IPS-18c (cell line): ENCODE data around the gene FNIP2.
"Not testable (repeated sequence)": the region's sequence is repeated elsewhere in the genome, so short reads cannot be mapped to it uniquely, and the experiment has no call there.

ENCODE experiments used
- H3K4me3 ChIP-seq: 2 replicates; pipeline ENCODE4 v1.7.0; 2013; ENCODE audit warnings: low read depth, mild to moderate bottlenecking, low read length, moderate library complexity; ENCODE audit not compliant: insufficient read depth
- H3K9me3 ChIP-seq: one replicate; pipeline ENCODE4 v1.6.1; 2013; ENCODE audit warnings: mild to moderate bottlenecking, low read length, moderate library complexity; ENCODE audit not compliant: control insufficient read depth, insufficient read depth

Gene FNIP2

DNA sequence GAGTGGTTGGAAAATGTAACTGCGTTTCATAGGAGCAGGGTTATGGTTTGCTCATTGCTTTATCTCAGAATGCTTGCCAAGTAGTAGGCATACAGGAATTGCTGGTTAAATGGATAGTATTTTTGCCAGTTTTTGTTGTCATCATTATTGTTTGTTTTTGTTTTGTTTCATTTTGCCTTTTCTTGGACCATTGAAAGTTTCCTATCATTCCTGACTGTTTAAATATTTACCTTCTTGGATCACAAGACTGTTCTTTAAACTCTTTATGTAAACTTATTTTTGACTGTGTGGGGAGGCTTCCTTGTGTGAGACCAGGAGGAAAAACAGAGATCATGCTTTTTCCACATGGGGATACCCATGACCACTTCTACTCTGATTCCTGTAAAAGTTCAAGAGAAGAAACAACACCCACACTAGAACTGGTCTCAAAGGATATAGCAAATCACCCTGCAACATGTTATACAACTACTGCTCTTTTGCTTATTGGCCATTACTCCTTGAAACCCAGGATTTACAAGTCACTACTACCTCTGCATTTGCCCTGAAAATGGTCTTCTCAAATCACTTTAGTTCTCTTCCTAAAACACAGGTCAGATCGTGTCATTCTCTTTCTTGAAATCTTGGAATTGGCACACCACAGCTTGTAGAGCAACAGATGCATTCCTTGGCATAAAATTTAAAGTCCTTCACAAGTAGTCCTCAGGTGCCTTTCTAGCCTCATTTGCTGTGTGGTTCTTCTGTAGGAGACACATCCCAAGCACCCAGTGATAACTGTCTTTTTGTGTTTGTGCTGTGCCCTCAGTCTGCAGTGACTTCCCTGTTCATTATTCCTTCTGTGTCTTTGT lies 51.3 kb downstream of the FNIP2 start:
- H3K9me3 ChIP-seq: no peaks in the 10 kb centered on the region
- no peak overlapping the region for H3K4me3 ChIP-seq

DNA sequence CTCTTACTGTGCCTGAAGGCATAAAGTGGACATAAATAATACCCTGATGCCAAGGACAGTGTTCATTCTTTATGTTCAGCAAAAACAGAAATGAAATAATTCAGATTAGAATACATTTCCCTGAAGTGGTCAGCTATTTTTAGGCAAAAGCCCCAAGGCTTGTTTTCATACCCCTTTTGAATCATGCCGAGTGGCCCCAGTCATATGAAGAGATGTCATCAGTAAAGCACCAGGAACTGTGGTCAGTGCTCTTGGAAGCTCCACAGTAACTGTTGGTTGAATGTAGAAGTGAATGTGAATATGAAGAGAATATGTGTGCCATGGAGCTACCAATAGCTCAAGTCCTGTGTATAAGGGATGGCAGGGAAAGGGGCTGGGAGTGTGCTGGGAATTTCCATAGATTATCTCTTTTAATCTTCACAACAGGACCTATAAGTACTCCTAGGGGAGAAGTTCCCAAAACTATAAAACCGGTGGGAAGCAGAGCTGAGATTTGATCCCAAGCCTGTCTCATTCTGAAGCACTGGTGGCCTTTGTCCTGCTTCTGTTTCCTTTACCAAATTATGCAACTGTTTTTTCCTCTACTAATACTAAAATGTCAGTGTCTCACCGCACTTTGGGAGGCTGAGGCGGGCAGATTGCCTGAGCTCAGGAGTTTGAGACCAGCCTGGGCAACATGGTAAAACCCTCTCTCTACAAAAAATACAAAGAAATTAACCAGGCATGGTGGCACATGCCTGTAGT lies 52.6 kb downstream of the FNIP2 start:
- no peak overlapping the region for H3K4me3 ChIP-seq
- H3K9me3 ChIP-seq: no peaks in the 10 kb centered on the region

DNA sequence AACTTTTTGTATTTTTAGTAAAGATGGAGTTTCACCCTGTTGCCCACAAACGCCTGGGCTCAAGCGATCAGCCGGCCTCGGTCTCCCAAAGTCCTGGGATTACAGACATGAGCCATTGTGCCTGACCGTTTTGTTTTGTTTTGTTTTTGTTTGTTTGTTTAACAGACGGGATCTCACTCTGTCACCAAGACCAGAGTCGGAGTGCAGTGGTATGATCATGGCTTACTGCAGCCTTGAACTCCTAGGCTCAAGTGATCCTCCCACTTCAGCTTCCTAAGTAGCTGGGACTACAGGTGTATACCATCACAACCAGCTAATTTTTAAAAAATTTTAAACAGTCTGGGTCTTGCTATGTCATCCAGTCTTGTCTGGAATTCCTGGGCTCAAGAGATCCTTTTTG lies 53.5 kb downstream of the FNIP2 start:
- no peak overlapping the region for H3K4me3 ChIP-seq

DNA sequence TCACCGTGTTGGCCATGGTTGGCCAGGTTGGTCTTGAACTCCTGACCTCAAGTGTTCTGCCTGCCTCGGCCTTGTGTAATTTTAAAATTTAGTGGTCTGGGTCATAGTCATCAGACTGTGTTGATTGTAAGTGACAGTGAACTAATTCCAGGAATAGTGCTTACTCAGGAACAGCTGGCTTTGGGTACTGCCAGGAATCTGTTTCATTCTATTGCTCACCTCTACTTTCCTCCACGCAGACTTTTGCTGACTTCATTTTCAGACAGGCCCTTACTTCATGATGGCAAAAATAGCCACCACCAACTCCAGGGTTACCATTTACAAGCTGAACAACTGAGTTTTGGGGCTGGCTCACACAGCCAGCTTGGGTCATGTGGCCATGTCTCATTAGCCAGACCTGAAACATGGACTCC lies 54.6 kb downstream of the FNIP2 start:
- Histone ChIP-seq H3K4me3 (no peak overlapping the region), H3K9me3 (no peaks in the 10 kb centered on the region)

More for the DNA sequence above, 53.5 kb downstream of the FNIP2 start:
- H3K9me3 ChIP-seq: no peaks in the 10 kb centered on the region

GRCh38 chr4:158824425-158825274 lies 55.8 kb downstream of the FNIP2 start:
- no peaks in the 10 kb centered on the region for H3K9me3 ChIP-seq
- H3K4me3 ChIP-seq: no peak overlapping the region

DNA sequence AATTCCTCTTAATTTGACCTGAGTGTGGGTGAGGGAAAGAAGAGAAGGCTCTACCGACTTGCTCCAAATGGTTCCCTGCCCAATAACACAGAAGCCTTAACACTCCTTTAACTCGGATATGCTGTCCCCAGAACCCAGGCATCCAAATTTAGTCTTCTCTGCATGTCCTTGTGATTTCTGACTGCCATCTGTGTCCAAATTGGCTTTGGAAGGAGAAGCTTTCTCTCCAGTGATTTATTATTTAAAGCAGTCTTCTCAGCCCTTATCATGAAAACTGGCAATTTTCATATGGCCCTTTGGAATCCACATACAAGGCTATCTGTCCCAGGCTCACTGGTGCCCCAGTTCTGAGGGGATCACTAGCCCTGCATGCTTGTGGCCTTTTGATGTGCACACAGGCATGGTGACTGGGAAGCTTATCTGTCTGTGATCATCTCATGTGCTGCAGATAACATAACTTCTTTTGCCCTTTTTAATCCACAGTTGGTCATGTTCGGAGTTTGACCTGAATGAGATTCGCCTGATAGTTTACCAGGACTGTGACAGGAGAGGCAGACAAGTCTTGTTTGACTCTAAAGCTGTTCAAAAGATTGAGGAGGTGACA lies 56.7 kb downstream of the FNIP2 start:
- Histone ChIP-seq H3K9me3 (no peaks in the 10 kb centered on the region), H3K4me3 (no peak overlapping the region)

DNA sequence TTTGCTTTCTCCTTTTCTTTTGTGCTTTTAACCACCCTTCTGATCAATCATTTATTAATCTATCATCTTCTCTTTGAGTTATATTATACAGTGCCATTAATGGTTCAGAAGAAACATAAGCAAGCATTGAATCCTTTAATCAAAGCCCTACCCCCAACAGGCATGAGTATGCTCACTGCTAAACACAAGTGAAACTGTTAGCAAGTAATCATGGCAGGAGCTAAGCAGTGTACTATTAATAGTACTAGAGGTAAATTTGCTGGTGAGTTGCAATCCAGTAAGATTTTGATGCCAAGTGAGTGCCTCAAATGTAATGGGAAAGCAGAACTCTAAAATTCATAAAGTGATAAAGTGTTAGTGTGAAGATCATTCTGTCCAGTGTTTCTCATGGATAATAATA lies 57.2 kb downstream of the FNIP2 start:
- no peak overlapping the region for H3K4me3 ChIP-seq
- H3K9me3 ChIP-seq: no peaks in the 10 kb centered on the region

DNA sequence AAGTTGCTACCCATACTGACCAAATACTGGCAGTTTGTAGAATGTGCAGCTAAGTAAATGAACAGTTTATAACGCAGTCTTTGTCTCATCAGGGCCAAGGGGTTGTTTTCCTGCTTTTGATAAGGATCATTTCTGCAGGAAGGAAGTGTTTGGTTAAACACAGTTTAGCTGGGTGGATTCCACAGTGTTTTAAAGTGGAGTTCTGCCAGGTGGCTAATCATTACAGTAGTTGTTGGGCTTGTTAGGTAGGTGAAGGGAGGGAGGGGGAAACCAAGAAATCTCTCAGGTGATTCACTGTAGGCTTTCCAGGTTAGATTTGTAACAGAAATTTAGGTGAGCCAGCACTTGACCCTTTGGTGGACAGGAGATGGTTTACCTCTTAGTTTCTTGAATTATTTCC lies 58.1 kb downstream of the FNIP2 start:
- no peaks in the 10 kb centered on the region for H3K9me3 ChIP-seq
- no peak overlapping the region for H3K4me3 ChIP-seq

DNA sequence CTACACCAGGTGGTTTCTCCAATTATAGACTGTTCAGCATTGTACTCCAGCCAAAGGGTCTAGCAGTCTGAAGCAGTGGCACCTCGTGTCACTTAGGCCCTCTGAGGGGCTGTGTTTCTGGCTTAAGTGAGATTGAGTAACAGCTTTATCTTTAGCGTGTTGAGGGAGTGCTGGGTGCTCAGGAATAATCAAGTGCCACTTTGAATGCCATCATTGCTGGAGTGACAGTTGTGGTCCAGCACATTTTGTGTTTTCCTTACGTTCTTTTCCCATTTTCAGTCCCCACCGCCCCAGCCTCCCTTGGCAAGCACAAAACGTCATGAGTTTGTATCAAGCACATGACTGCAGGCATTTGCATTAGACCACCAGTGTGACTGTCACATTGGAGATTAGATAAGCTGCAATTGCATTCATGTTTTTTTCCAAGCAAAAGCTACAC lies 58.7 kb downstream of the FNIP2 start:
- Histone ChIP-seq H3K9me3 (no peaks in the 10 kb centered on the region), H3K4me3 (no peak overlapping the region)

- H3K9me3 ChIP-seq, H3K4me3 ChIP-seq: not testable (repeated sequence)
Measured at GRCh38 chr4:158828151-158828550, 59.3 kb downstream of the FNIP2 start.

- no peak overlapping the region for H3K4me3 ChIP-seq
- H3K9me3 ChIP-seq: no peaks in the 10 kb centered on the region
Measured at GRCh38 chr4:158829254-158829653, 60.4 kb downstream of the FNIP2 start.

GRCh38 chr4:158833602-158834001 lies 64.8 kb downstream of the FNIP2 start:
- H3K9me3 ChIP-seq: no peaks in the 10 kb centered on the region

DNA sequence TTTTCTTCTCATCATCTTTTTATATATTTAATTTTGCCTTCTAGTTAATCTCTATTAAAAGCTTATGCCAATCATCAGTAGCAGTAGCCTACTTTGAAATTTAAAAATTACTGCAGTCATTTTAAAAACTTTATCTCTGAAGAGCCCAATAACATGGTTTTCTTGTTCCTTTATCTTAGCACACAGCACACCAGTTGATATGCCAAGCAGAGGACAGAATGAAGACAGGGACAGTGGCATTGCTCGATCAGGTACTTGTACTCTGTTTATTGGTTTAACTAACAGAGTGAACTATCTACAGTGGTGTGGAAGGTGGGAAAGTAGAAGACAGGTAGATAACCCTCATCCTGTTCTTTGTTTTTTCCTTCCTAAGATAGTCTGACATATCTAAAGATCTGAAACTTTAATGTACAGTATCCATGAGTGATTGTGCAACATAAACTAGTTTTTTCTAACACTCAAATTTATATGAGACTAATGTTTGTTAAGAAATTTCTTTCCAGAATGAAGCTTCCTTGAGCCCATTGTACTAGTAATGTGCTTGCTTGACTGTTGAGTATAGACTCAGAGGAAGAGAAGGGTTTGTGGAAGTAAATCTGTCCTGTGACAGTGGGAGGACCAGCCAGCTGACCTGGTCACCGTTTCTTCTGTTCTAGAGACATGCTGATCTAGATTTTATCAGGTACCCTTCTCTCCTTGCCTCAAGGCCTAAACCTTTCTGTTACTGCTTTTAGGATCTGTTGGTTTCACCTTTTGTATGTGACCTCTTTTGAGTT lies 66.6 kb downstream of the FNIP2 start:
- Histone ChIP-seq H3K4me3 (no peak overlapping the region), H3K9me3 (no peaks in the 10 kb centered on the region)

More at GRCh38 chr4:158833602-158834001, 64.8 kb downstream of the FNIP2 start:
- H3K4me3 ChIP-seq: no peak overlapping the region

DNA sequence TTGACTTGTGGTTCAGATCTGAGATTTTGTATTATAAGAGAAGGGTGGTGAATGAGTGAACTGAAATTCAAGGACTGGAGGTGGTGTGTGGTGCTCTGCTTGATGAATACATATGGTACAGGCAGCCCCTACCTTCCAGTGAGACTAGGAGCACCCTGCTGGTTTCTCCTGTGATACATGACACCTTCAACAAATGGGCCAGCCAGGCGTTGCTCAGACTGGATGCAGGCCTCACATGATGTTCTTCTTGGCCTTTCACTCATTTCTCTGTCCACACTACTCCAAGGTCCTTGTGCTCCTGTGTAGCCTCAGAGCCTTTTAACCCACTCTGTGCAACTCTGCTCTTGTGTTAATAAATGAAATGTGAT lies 67.2 kb downstream of the FNIP2 start:
- Histone ChIP-seq H3K4me3 (no peak overlapping the region), H3K9me3 (no peaks in the 10 kb centered on the region)

DNA sequence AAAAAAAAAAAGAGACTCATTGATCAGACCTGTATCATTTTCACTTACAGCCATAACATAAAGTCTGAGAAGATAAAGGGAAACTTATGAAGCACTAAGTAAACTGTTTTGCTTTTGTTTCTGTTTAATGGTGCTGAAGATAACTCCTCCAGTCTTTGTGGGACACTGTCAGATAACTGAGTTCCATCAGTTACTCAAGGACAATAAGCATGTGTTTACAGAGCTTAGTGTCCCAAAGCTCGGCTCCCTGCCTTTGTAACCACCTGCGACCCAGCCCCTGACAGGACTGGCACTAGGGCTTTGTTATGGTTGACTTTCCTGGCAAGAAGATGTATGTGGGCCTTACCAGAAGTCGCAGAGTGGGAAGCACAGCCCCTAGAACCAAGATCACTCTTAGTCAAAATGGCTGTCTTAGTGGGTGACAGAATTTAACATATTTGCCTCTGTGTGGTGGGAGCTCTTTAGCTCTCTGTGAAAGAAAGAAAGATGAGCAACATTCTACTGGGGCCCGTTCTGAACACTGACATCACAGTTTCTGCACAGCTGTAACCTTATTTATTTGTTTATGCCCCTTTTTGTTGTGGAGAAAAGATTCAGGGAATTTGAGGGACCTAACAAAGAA lies 68.1 kb downstream of the FNIP2 start:
- H3K4me3 ChIP-seq: no peak overlapping the region
- no peaks in the 10 kb centered on the region for H3K9me3 ChIP-seq

DNA sequence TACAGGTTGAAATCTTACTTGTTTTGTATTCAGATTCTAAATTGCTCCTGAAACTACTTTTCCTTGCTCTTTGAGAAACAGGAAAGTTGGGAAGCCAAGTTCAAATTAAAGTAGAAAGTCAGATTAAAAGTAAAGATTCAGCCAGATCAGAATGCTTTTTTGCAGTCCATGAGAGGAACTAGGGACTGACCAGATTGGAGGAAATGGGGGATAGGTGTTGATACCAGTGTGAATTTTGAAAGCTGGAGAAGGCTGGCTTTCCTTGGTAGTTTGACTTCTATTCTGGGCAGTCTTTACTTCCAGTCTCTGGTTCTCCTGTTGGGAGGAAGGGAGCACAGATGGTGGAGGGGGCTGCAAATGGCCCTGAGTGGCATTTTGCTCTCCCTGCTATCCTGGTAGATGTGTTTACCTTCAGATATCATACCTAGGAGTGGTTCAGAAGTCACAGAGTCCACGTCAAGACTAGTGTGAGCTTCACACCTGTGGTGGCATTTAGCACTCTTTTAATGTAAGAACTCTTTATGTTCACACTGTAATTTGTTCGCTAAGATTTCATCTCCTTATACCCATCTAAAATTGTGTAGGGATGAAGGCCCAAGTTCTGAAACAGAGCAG lies 68.8 kb downstream of the FNIP2 start:
- H3K4me3 ChIP-seq: no peak overlapping the region
- no peaks in the 10 kb centered on the region for H3K9me3 ChIP-seq
